WTC11 (cell line): ENCODE results near the gene PAPOLG.

ENCODE experiments used
- TEAD4 ChIP-seq: sonication (generic); formaldehyde crosslinking; IDR thresholded peaks from 2 replicates; pipeline ENCODE4 v1.8.0; 2022; ENCODE audit warnings: mild to moderate bottlenecking, missing genetic modification reagents
- TF ChIP-seq, protein P1 (sequence below): fragments of 200-600 bp; IDR thresholded peaks from 2 replicates; pipeline ENCODE4 v1.8.0; 2022; ENCODE audit warnings: antibody characterized with exemption

DNA sequence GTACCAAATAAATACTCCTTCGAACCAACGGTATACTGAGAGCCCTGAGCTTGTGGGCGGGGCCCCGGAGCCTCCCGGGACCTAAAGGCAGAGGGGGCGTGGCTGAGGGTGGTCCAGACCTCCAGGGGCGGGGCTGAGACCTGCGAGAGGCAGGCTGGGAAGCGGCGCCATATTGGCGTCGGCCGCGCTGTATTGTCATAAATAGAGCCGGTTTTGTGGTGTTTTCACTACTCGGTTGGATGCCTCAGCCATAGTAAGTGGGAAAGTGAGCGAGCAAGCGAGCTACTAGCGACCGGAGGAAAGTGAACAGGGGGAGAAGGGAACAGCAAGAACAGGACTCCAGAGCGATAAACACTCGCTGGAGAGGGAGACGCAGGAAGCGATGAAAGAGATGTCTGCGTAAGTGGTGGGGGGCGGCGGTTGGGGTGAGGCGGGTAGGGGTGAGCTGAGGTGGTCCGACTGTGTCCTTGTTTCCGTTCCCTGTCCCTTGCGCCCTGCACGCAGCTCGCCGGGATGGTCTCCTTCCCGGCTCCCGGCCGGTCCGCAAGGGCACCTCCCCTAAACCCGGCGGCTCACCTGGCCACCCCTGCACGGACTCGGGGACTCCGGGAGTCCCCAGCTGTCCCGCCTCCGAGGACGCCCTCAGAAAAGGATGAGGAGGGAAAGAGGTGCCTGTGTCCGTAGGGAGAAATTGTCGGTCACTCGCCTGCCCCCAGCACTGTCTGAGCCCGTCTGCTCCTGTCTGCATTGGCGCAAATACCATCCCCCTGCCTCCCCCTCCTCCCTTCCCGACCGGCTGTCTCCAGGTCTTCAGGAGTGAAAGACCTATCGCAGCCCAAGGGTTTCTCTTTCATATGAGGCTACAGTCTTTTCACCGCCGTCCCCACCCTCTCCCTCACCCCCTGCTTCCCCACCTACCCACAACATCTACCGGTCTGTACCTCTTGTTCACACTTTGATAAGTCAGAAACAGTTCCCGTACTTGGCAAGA is at the start of gene PAPOLG:
- TF ChIP-seq TEAD4 (CRISPR knock-in tag), result no peak
- TF ChIP-seq, protein P1, sequence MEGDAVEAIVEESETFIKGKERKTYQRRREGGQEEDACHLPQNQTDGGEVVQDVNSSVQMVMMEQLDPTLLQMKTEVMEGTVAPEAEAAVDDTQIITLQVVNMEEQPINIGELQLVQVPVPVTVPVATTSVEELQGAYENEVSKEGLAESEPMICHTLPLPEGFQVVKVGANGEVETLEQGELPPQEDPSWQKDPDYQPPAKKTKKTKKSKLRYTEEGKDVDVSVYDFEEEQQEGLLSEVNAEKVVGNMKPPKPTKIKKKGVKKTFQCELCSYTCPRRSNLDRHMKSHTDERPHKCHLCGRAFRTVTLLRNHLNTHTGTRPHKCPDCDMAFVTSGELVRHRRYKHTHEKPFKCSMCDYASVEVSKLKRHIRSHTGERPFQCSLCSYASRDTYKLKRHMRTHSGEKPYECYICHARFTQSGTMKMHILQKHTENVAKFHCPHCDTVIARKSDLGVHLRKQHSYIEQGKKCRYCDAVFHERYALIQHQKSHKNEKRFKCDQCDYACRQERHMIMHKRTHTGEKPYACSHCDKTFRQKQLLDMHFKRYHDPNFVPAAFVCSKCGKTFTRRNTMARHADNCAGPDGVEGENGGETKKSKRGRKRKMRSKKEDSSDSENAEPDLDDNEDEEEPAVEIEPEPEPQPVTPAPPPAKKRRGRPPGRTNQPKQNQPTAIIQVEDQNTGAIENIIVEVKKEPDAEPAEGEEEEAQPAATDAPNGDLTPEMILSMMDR, result no peak
